Measurements from ENCODE around the gene IMPDH2.

- no peak for TF ChIP-seq CTCF (IDR thresholded peaks at IDR 0.05)
- no peak for TF ChIP-seq POLR2A (IDR thresholded peaks at IDR 0.05)
Observed at GRCh38 chr3:49035281-49035680, 6.1 kb upstream of the IMPDH2 start.
